GM19452 (cell line): Measurements from ENCODE around the gene XPC.

Experiments
- ATAC-seq: cut with Tn5 transposase; IDR thresholded peaks from one replicate; pipeline ENCODE4 v1.9.1; 2021; ENCODE audit not compliant: unreplicated experiment

Gene XPC

DNA sequence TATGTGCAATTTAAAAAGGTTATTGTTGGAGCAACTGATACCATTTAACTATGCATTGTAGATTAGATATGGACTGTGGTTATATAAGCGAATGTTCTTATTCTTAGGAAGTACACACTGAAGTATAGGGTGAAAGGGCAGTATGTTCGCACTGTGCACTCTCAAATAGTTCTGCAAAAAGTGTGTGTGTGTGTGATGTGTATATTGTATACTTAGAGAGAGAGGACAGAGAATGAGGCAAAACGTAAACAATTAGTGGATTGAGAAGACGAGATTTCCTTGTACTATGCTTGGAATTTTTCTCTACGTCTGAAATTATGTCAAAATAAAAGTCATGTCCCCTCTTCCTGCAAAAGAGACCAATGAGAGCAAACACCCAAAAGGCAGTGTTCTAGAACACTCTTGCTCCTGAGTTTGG, 30.6 kb upstream of the XPC start:
- no peak for ATAC-seq

DNA sequence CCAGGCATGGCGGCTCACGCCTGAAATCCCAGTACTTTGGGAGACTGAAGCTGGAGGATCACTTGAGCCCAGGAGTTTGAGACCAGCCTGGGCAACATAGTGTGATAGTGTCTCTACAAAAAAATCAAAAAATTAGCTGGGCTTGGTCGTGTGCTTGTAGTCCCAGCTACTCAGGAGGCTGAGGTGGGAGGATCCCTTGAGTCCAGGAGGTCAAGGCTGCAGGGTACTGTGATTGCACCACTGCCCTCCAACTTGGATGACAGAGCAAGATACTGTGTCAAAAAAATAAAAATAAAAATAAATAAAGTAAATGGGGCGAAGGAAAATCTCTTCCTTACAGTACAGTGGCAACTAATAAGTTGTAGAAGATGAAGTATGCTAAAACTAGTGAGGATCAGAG, 29.8 kb upstream of the XPC start:
- ATAC-seq, result no peak

DNA sequence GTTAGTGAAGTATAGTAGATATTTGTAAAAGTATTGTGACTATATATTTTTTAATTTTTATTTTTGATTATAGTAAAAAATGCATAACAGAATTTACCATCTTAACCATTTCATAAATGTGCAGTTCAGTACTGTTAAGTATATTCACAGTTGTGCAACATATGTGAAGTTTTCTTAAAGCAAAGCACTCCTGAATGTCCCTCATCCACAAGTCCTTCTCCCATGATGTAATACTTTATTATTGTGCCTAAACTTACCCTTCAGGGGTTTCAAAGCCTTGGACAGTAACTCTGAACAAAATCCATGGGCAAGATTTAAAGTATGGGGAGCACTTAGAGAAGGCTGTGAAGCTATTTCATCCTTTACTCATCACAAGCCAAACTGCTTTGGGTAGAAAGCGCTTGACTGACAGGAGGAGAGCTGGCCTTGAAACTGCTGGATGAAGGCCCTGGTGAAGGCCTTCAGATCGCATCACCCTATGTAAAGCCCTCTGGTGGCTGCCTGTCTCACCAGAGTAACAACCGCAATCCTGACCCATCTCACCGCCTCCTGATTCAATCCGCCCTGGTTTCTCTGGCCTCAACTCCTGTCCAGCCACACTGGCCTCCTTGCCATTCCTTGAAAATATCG, 28.3 kb upstream of the XPC start:
- no peak for ATAC-seq

DNA sequence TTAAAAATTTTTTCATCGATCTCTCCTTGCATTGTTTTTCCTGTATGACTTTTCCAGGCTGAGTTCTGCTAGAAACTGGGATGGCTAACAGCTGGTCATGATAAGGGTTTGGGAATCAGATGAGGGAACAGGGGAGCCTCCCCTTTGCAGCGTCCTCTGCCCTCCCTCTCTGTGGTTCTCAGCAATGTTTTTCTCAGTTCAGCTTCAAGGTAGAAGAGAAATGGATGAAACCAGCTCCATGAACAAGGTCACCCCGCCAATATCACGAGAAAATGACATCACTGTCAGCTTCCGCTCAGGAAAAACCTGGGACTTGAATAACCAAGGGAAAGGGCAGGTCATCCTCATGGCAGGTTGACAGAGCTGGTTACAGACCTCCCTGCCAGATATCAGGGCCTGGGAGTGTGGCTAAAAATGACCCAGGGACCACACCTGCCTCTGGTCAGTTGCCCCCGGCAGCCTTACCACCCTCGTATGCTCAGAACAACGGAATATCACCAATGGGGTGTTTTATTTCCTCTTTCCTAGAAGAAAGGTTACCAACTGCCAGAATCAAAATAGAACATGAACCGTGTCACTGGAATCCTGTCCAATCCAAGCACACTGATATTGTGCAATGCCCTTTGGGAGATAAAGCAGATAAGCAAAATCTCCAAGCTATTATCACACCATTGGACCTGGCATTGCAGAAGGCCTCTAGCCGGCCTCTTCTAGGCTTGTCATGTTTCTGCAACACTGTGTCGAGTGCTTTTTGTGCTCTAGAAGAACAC, 26.3 kb upstream of the XPC start:
- ATAC-seq, result no peak

DNA sequence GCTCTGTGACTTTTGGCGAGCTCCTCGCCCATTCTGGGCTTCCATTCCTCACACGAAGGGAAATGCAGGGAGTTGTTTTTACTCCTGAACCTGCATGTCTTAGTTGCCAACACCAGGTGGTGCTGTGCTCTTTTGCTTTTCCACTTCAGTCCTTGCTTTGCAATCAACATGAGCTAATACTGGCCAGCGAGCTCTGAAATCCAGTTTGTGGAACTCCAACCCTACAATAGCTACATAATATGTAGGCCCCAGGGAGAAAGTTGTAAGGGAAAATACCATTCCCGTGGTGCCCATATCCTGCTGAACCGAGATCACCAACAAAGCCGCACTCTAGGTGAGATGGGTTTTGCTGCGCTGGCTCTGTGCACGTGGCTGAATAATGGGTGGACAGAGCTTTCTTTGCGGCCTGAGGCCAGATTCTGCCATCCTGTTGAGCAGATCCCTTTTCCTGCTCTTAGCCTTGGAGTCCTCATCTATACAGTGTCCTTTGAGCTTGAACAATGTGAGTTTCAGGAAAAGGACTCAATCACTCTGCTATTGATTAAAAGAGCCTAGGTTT, 25.2 kb upstream of the XPC start:
- no peak for ATAC-seq

DNA sequence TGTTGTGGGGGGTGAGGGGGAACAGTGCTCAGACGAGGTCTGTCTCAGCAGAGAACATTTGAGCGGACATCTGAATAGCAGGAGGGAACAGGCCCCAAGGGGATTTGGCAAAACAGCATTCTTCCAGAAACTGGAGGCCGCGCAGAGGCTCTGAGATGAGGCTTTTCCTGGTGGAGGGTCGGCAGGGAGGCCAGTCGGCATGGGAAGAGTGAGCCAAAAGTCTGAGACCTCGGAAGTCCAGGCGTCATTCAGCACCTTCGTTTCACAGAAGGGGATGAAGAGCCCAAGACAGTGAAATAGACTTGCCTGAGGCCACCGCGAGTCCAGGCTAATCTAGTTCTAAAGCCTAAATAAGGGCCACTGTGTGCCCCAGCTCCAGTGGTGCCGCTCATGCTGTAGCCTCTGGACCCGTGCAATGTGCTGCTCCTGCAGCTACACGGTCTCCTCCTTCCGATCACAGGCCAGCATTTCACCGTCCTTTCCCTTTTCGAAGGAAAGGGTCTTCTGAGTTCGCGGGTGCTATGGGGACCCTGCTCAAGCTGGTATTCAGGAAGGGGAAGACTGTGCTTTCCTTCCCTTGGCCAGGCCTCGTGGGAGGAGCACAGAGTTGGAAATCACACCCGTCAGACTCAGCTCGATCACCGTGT, 24.6 kb upstream of the XPC start:
- ATAC-seq, result no peak

DNA sequence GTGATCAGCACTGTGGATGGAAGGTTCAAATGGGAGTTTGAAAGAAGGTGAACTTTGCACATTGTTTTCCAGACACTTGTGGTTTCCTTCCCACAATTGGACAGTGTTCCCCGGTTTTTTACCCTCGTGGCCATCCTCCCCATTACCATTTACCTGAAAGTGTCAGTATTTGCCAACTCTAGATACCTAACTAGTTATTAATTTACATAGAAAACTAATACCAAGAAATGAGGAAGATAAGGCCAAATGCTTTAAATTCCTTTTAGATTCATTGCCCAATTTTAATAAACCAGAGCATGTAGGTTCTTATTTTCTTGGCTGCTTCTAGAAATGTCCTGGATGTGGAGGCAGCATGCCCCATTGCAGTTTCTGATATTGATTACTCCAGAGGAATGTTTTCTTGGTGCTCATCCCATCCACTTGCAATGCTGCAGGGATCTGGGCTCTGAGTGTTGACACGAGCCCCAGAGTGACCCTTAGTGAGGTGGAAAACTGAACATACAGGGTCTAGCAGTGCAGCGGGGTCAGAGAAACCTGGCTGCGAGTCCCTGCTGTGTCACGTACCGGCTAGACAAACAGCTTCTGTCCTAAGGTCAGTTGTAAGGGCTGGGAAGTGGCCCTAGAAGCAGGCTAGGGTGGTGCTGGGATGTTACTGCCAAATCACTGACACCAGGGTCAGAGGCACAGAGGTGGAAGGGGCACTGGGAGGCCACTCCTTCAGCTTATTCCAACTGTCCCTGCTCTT, 23.7 kb upstream of the XPC start:
- no peak for ATAC-seq

DNA sequence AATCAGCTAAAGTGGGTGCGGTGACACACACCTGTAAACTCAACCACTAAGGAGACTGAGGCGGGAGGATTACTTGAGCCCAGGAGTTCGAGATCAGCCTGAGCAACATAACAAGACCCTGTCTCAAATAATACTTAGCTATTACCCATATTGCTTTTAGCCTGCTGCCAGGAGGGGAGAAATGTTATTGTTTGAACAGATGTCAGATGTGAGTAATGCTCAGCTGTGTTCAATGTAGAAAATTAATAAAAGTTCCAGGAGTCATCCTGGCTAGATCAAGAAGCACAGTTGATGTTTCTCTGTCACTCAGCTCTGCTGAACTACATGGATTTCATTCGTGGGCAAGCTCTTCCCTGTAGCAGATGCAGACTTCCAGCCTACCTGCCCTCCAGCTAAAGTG, 22.4 kb upstream of the XPC start:
- ATAC-seq, result no peak

- no peak for ATAC-seq
These were observed 21.9 kb upstream of the XPC start for GRCh38 chr3:14200276-14200675.

DNA sequence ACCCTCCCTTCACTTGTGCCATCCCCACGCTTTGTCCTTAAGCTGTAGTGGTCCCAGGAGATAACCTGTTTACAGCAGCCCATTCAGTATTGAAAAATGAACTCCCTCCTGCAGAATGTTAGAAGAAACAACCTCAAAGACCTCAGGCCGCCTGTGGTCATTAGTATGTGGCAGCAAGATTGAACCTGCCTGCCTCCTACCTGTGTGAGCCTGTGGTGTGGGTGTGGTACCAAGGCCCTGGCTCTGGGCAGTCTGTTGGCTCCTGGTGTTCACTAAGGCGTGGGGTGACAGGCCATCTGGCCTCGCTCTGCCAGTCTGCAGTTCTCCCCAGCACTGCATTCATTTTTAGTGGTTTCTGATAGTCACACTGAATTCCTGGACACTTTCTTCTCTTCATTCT, 21.2 kb upstream of the XPC start:
- ATAC-seq, result no peak

- ATAC-seq, result no peak
These were observed 16.5 kb upstream of the XPC start for GRCh38 chr3:14194865-14195264.

- ATAC-seq, result no peak
These were observed 9.8 kb upstream of the XPC start for GRCh38 chr3:14188041-14188754.

GRCh38 chr3:14186854-14187458, 8.6 kb upstream of the XPC start:
- no peak for ATAC-seq

DNA sequence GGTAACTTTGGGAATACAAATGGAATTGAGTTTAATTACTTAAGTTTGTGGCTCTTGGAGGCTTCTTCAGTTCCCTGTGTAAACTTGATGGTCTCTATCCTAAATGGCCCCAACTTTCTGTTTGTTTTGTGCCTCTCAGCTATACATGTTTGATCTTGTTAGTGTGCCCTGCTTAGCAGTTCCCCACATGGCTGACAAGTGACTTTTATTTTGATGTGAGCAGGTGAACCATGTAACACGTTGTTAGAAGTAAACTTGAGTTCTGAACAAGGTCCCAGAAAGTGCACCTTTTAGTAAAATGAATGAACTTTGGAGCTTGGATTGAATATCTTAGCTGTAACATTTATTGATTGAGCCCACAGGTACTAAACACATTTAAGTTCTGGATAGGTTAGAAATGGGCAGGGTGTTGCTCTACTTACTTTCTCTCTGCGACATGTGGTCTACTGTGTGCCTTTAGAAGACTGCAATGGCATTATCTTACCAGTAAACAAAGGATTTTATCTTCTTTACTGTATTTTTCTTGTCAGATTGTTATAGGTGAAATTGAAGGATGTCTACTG, 4.7 kb upstream of the XPC start:
- no peak for ATAC-seq

DNA sequence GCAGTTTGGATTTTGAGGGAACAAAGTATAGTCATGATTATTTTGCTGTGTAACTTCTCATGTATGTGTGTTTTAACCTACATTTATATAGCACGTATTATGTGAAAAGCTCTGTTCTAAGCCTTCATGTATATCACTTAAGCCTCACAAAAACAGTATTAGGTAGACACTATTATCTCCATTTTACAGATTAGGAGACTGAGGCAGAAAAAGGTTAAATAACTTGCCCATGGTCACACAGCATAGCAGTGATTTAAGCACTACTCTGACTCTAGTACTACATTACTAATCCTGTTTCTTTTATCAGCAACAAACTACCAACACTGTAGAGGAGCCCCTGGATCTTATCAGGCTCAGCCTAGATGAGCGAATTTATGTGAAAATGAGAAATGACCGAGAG, 2.9 kb upstream of the XPC start:
- ATAC-seq, result no peak

DNA sequence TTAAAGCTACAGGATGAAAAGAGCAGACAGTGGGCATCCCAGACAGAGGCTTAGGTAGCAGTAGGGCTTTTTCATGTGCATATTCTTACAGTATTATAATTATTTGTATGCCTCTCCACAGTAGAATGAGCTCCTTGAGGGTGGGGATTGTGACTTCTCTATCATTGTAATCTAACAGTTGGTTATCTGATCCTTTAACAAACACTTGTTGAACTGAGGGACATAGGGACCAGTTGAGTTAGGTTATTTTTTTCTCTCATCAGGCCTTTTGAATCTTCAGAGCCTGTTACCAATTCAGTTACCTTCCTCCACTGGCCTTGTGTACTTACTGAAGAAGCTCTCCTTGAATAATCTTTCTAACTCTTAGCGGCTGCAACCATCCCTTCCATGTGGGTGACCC, 1.4 kb upstream of the XPC start:
- no peak for ATAC-seq

DNA sequence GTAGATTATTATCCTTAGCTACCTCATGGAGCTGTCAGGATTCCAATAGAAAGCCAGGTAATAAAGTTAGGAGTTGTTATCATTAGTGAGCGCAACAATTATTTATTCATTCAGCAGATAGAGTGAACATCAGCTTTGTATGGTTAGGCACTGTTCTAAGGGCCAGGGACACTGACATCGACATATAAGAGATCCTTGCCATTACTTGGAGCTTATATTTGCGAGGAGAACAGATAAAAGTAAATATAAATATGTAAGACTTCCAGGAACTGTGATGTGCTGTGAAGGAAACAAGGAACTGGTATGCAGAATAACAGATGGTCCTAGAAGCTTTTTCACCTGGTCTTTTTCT, 689 bp upstream of the XPC start:
- ATAC-seq, result no peak

GRCh38 chr3:14177580-14178246, 688 bp downstream of the XPC start:
- ATAC-seq, result no peak

DNA sequence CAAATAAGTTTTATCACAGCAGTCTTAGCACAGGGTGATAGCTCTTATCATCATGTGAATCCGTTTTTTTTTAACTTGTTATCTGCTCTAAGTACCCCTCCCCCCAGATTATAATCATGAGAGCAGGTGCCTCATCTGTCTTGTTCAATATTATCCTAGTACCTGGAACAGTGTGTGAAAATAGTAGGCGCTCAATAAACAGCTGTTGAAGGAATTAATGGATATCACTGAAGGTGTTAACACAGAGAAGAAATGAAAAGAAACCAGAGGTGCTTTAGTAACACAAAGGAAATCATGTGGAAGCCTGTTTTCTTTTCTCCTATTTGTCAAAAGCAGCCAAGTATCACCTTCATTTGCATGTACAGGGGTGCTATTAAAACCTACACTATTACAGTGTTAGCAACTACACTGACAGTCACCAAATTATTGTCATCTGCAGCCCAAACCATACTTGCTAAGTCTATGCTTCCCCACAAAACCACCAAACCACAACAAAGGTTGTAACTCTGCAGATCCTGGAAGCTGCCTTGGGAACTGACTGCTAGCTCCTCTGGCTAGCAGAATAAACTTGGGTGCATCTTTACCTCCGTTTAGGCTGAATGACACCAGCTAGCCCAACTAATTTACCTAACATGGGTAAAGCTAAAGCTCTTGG, 2.9 kb downstream of the XPC start:
- ATAC-seq, result no peak
